ENCODE results near the gene YIPF1.

YIPF1 gene

DNA sequence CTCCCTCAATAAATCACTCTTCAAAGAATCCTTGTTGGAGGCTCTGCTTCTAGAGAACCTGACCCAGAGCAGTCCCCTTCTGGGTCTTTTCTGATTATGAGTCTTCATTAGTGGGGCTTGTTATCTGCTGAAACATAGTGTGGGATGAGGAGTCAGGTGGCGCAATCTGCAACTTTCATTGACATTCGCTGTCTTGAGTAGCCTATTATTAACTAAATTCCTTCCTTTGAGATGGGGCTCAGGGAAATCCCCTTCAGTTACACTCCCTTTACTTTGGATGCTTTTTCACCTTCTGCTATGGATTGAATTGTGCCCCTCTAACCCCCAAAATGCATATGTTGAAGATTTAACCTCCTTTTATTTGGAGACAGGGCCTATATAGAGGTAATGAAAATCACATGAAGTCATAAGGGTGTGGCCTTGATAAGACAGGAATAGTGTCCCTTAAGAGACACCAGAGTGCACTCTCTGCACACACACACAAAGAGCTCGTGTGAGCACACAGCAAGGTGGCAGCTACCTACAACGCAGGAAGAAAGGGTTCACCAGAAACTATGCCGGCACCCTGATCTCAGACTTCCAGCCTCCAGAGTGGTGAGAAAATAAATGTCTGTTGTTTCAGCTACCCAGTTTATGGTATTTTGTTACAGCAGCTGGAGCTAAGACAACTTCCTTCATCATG, 23.9 kb upstream of the YIPF1 start:
- FAIRE-seq (no peak), DNase-seq (ENCODE audit: insufficient read length) (no peak)
- TF ChIP-seq POLR2A (IDR thresholded peaks at IDR 0.05; ENCODE audit: low read depth, low read length) (no peak), POLR2AphosphoS5 (IDR thresholded peaks at IDR 0.05; ENCODE audit: low read depth, low read length) (no peak), TAF1 (IDR thresholded peaks at IDR 0.05; ENCODE audit: borderline replicate concordance, low read depth, low read length) (no peak)

DNA sequence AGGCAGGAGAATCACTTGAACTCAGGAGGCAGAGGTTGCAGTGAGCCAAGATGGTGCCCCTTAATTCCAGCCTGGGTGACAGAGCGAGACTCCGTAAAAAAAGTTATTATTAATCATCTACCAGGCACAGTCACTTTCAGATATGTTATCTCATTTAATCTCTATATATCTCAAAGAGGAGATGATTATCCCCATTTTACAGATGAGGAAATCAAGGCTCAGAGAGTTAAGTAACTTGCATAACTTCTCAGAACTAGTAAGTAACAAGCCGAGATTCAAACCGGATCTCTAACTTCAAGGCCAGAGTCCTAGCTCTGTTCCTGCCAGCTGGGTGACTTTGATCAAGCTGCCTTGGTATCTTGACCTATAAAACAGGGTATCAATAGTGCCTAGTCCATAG, 21.8 kb upstream of the YIPF1 start:
- TF ChIP-seq TAF1 (IDR thresholded peaks at IDR 0.05; ENCODE audit: borderline replicate concordance, low read depth, low read length) (no peak), POLR2A (IDR thresholded peaks at IDR 0.05; ENCODE audit: low read depth, low read length) (no peak), POLR2AphosphoS5 (IDR thresholded peaks at IDR 0.05; ENCODE audit: low read depth, low read length) (no peak)
- no peak for FAIRE-seq
- no peak for DNase-seq (ENCODE audit: insufficient read length)

DNA sequence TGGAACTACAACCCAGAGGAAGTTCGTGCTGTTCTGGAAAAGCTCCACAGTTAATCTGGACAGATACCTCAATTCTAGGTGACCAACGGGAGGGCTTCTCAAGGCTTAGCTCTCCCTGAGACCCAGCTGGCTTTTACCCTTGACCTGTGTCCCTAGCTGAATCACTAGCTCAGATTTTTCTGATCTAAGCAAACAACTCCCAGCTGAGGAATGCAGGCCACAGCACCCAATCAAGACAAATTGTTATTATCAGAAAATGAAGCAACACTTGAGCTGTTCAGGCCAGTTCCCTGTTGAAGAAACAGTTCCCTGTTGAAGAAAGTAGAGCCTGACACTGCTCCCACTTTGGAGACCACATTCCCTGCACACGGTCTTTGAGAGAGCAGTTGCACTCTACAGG, 20.3 kb upstream of the YIPF1 start:
- no peak for TF ChIP-seq POLR2AphosphoS5 (IDR thresholded peaks at IDR 0.05; ENCODE audit: low read depth, low read length)
- no peak for TF ChIP-seq TAF1 (IDR thresholded peaks at IDR 0.05; ENCODE audit: borderline replicate concordance, low read depth, low read length)
- TF ChIP-seq POLR2A (IDR thresholded peaks at IDR 0.05; ENCODE audit: low read depth, low read length), result no peak
- no peak for FAIRE-seq
- DNase-seq (ENCODE audit: insufficient read length), result no peak

DNA sequence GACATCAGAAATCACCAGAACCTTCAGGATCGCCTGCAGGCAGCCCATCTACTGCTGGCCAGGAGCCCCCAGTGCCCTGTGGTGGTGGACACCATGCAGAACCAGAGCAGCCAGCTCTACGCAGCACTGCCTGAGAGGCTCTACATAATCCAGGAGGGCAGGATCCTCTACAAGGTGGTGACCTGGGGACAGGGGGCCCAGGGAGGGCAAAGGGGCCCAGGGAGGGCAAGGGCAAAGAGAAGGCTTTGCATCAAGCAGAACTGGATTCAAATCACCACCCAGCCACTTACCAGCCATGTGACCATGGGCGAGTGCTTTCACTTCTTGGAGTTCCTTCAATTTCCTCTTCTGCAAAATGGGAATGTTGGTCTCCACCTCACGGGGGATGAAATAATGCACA, 16.5 kb upstream of the YIPF1 start:
- no peak for DNase-seq (ENCODE audit: insufficient read length)

DNA sequence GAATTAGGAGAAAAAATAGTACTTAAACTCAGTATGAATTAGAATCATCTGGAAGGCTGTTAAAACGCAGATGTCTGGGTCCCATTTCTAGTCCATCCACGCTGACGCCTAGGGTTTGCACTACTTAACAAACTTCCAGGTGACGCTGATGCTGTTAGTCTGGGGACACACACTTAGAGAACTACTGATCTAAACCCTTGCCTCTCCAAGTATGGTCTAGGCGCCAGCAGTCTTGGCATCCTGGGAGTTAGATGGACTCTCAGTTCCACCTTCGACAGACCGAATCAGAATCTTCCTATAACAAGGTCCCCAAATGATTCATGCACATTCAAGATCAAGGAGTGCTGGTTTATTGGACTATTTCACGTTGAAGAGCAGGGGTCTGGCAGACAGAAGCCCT, 15.9 kb upstream of the YIPF1 start:
- DNase-seq (ENCODE audit: insufficient read length) (no peak), FAIRE-seq (no peak)
- TF ChIP-seq TAF1 (IDR thresholded peaks at IDR 0.05; ENCODE audit: borderline replicate concordance, low read depth, low read length) (no peak), POLR2A (IDR thresholded peaks at IDR 0.05; ENCODE audit: low read depth, low read length) (no peak), POLR2AphosphoS5 (IDR thresholded peaks at IDR 0.05; ENCODE audit: low read depth, low read length) (no peak)

More for the DNA sequence above, 16.5 kb upstream of the YIPF1 start:
- TF ChIP-seq TAF1 (IDR thresholded peaks at IDR 0.05; ENCODE audit: borderline replicate concordance, low read depth, low read length) (no peak), POLR2AphosphoS5 (IDR thresholded peaks at IDR 0.05; ENCODE audit: low read depth, low read length) (no peak), POLR2A (IDR thresholded peaks at IDR 0.05; ENCODE audit: low read depth, low read length) (no peak)
- no peak for FAIRE-seq

DNA sequence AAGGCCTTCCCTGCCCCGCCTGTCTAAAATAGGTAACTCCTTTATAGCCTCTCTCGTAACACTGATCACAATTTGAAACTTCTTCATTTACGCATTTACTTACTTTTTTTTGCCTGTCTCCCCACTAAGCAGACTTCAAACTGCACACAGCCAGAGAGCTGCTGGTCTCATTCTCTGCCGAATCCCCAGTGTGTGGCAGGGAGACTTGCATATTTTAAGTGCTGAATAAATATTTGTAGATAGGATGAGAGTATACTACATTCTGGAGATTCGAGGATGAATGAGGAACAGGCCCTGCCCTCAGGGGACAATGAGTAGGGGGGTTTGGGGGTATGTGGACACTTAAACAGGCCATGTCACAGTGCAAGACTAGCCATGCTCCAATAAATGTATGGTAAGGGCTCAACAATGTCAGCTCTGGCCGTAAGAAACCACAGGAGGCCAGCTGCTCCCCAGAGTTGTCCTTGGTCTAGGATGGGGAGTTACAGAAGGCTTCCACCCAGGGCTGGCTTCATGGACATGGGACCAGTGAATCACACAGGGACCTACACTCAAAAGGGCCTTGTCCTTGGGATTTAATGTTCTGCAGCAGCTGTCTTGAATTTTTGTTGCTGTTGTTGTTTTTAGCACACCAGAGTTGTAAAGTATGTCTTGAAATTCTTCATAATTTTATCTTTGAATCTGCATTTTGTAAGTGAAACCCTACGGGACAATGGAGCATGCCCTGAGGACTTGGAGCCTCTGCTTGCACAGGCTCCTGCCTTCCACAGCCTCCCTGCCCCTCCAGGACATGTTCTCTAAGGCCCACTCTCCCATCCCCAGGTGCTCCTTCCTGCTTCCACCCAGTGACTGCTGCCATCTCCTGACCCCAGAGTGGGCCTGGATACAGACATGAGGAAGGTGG, 12.9 kb upstream of the YIPF1 start:
- no peak for DNase-seq (ENCODE audit: insufficient read length)
- no peak for FAIRE-seq

DNA sequence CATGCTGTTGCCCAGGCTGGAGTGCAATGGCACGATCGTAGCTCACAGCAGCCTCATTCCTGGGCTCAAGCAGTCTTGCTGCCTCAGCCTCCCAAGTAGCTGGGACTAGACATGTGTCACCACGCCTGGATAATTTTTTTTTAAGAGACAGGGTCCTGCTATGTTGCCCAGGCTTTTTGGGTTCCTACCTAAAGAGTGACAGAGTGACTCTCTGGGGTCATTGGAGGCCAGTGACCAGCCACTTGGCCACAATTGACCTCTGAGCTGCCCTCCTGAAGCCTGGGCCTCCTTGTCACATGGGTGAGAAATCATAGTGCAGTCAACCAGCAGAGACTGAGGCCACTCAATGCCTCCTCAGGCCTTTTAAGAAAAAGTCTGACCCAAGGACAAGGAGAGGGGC, 10.1 kb upstream of the YIPF1 start:
- FAIRE-seq (no peak), DNase-seq (ENCODE audit: insufficient read length) (no peak)
- TF ChIP-seq TAF1 (IDR thresholded peaks at IDR 0.05; ENCODE audit: borderline replicate concordance, low read depth, low read length), result no peak
- no peak for TF ChIP-seq POLR2AphosphoS5 (IDR thresholded peaks at IDR 0.05; ENCODE audit: low read depth, low read length)
- no peak for TF ChIP-seq POLR2A (IDR thresholded peaks at IDR 0.05; ENCODE audit: low read depth, low read length)

More for the DNA sequence above, 12.9 kb upstream of the YIPF1 start:
- TF ChIP-seq POLR2A (IDR thresholded peaks at IDR 0.05; ENCODE audit: low read depth, low read length) (no peak), POLR2AphosphoS5 (IDR thresholded peaks at IDR 0.05; ENCODE audit: low read depth, low read length) (no peak), TAF1 (IDR thresholded peaks at IDR 0.05; ENCODE audit: borderline replicate concordance, low read depth, low read length) (no peak)

DNA sequence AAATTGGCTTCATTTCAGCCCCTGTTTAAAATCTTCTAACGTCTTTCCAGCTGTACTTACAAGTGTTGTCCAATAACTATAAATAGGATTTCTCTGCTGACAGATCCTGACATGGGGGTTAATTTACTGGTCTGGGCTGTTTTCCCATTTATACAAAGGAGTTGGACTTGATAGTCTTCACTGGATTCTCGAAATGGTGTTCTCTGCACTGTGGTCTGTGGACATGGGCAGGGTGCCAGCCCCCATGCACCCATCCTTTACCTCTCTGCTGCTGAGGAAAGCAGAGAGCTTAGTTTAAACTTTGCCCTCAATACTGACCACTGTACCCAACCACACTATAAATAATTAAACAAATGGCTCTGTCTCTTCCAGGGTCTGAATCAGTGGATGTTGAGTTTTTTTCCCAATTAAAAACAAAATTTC, 9.6 kb upstream of the YIPF1 start:
- TF ChIP-seq POLR2AphosphoS5 (IDR thresholded peaks at IDR 0.05; ENCODE audit: low read depth, low read length) (no peak), TAF1 (IDR thresholded peaks at IDR 0.05; ENCODE audit: borderline replicate concordance, low read depth, low read length) (no peak), POLR2A (IDR thresholded peaks at IDR 0.05; ENCODE audit: low read depth, low read length) (no peak)
- DNase-seq (ENCODE audit: insufficient read length) (no peak), FAIRE-seq (no peak)

DNA sequence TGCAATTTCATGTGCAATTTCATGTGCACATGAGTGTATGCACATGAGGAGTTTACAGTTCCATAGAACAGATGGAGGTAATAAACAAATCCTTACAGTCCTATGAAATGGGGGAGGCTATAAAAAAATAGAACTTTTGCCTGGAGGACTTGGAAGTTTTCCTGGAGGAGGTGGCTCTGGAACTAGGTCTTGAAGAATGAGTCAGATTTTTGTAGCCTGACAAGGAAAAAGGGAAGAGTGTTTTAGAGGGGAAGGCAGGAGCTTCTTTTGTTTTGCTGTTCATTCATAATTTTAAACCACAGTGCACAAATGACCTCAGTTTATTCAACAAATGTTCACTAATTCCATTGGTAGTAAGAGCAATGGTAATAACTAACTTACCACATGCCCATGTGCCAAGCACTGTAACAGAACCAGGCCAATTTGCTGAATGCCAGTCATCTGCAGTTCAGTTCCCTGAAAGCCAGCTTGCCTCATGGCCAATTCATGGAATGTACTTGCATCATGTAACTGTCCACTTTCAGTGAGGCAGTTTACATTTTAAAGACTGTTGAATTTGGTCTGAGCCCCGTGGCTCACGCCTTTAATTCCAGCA, 7.1 kb upstream of the YIPF1 start:
- TF ChIP-seq TAF1 (IDR thresholded peaks at IDR 0.05; ENCODE audit: borderline replicate concordance, low read depth, low read length) (no peak), POLR2A (IDR thresholded peaks at IDR 0.05; ENCODE audit: low read depth, low read length) (no peak), POLR2AphosphoS5 (IDR thresholded peaks at IDR 0.05; ENCODE audit: low read depth, low read length) (no peak)
- FAIRE-seq (no peak), DNase-seq (ENCODE audit: insufficient read length) (no peak)

DNA sequence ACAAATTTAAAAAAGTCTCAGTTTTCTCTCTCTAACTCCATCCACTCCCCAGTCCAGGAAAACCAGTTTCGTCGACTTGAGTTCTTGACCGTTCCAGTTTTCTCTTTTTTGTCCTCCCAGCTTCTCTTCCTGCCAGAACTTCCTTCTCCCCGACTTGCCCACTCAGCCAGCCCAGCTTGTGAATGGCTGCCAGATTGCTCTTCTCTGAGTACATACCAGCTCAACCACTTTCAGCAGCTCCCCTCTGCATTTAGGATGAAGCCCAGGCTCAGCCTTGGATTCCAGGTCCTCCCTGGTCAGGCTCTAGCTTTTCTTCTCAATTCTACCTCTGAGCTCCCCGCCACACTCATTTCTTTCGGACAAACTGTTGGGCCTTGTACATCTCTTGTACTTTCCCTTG, 5.8 kb upstream of the YIPF1 start:
- DNase-seq (ENCODE audit: insufficient read length) (no peak), FAIRE-seq (no peak)
- TF ChIP-seq POLR2AphosphoS5 (IDR thresholded peaks at IDR 0.05; ENCODE audit: low read depth, low read length), result no peak
- no peak for TF ChIP-seq TAF1 (IDR thresholded peaks at IDR 0.05; ENCODE audit: borderline replicate concordance, low read depth, low read length)
- no peak for TF ChIP-seq POLR2A (IDR thresholded peaks at IDR 0.05; ENCODE audit: low read depth, low read length)

DNA sequence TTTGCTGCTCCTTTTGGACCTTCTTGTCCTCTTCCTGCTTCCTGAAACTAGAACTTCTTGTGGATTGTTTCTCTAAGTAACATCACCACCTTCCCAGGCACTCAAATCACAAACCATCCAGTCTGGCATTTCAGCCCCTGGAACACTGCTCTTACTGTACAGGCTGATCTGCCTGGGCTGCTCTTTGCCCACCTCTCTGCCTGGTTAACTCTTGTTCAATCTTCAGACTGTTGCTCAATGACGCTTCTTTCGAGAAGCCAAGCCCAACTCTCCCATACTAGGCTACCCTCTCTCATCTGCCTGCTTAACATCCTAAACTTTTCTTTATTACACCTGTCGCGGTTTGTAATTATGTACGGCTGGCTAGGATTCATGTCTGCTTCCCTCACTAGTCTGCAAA, 5.0 kb upstream of the YIPF1 start:
- DNase-seq (ENCODE audit: insufficient read length) (no peak), FAIRE-seq (no peak)
- TF ChIP-seq POLR2A (IDR thresholded peaks at IDR 0.05; ENCODE audit: low read depth, low read length) (no peak), POLR2AphosphoS5 (IDR thresholded peaks at IDR 0.05; ENCODE audit: low read depth, low read length) (no peak), TAF1 (IDR thresholded peaks at IDR 0.05; ENCODE audit: borderline replicate concordance, low read depth, low read length) (no peak)

Measured in GM12892 (cell line).